Endothelial cell of umbilical vein (primary cell): ENCODE data around the gene SEC31A. TPM values are rescaled to one million over a fixed set of nuclear protein-coding genes. Genes with fewer than 3 reads are reported as not detected.
A peak's percentile ranks its signal among the peaks of the same experiment; 100 is the strongest.

Experiments used
- BruUV-seq: library from RNA; stranded (reverse); fragments of 400-500 nt; replicated peaks from 2 replicates; lab custom pipeline; 2021; lab: Mats Ljungman, UMichigan
- CTCF ChIA-PET: fragments of 300-600, 350-600 bp; sonication (Branson Sonifier 250); formaldehyde crosslinking; loops from one replicate; lab custom pipeline; 2021; ENCODE audit warnings: antibody characterized with exemption, inconsistent platforms; lab: Charles Lee
- POLR2A ChIA-PET: fragments of 300-600, 350-600 bp; sonication (Branson Sonifier 250); formaldehyde crosslinking; loops from one replicate; lab custom pipeline; 2021; ENCODE audit warnings: antibody characterized with exemption, inconsistent platforms; lab: Charles Lee
- DNase-seq: peaks from one replicate; pipeline ENCODE4 v3.0.0-alpha.2; 2011; ENCODE audit warnings: low read depth, low spot score
- FAIRE-seq: peaks from 2 replicates; lab custom pipeline; 2011; peaks lifted over from hg19 to GRCh38; lab: Jason Lieb, UNC
- H2AFZ ChIP-seq: 2 replicates; pipeline ENCODE4 v1.6.0; 2012; ENCODE audit warnings: low read depth, low read length, control low read depth, inconsistent platforms
- H3K27ac ChIP-seq: 2 replicates; pipeline ENCODE4 v1.5.1; 2011; ENCODE audit warnings: low read depth, mild to moderate bottlenecking, control low read depth, low read length, moderate library complexity; ENCODE audit not compliant: insufficient read depth
- H3K27me3 ChIP-seq, 2 experiments: 2 replicates each; pipeline versions ENCODE4 v1.6.0 to v1.6.1; 2011; ENCODE audit warnings: low read length in 2 of 2, mixed read lengths in 1 of 2; ENCODE audit not compliant: control insufficient read depth in 2 of 2, insufficient read depth in 2 of 2
- H3K36me3 ChIP-seq, 2 experiments: 2 replicates in 1 of 2; 3 replicates in 1 of 2; pipeline ENCODE4 v1.5.1; 2011; ENCODE audit warnings: low read length in 2 of 2, mild to moderate bottlenecking in 1 of 2, moderate library complexity in 1 of 2; ENCODE audit not compliant: control insufficient read depth in 2 of 2, insufficient read depth in 2 of 2; ENCODE audit errors: extremely low read depth in 1 of 2
- H3K4me1 ChIP-seq: 3 replicates; pipeline ENCODE4 v1.5.1; 2011; ENCODE audit warnings: mild to moderate bottlenecking, low read length; ENCODE audit not compliant: control insufficient read depth, insufficient read depth; ENCODE audit errors: extremely low read depth
- H3K4me2 ChIP-seq: 2 replicates; pipeline ENCODE4 v1.6.1; 2011; ENCODE audit warnings: low read length, control low read depth, mixed read lengths; ENCODE audit not compliant: insufficient read depth
- H3K4me3 ChIP-seq, 3 experiments: fragments of 200-600 bp in 1 of 3; sonication (generic), shearing (Covaris generic) in 1 of 3; replicated peaks in 1 of 3; 2 replicates each; pipeline ENCODE4 v1.5.1; 2011 to 2016; ENCODE audit warnings: control low read depth in 3 of 3, low read length in 3 of 3, mild to moderate bottlenecking in 2 of 3, inconsistent platforms in 1 of 3, low read depth in 1 of 3, moderate library complexity in 1 of 3; ENCODE audit not compliant: insufficient read depth in 1 of 3
- H3K79me2 ChIP-seq: 2 replicates; pipeline ENCODE4 v1.6.0; 2012; ENCODE audit warnings: low read length, inconsistent platforms; ENCODE audit not compliant: control insufficient read depth, insufficient read depth
- H3K9ac ChIP-seq: replicated peaks from 2 replicates; pipeline ENCODE3; 2011; ENCODE audit warnings: low read length, control low read depth; ENCODE audit not compliant: insufficient read depth; ENCODE audit errors: extremely low read depth
- H3K9me1 ChIP-seq: replicated peaks from 3 replicates; pipeline ENCODE4 v1.6.0; 2011; ENCODE audit warnings: mild to moderate bottlenecking, low read length; ENCODE audit not compliant: control insufficient read depth, insufficient read depth; ENCODE audit errors: extremely low read depth
- H3K9me3 ChIP-seq: replicated peaks from 2 replicates; pipeline ENCODE4 v1.5.1; 2012; ENCODE audit warnings: low read length, inconsistent platforms; ENCODE audit not compliant: control insufficient read depth, insufficient read depth
- H4K20me1 ChIP-seq: replicated peaks from 2 replicates; pipeline ENCODE3; 2011; ENCODE audit warnings: mild to moderate bottlenecking, low read length; ENCODE audit not compliant: control insufficient read depth, insufficient read depth; ENCODE audit errors: extremely low read depth
- EZH2 ChIP-seq: IDR thresholded peaks from 2 replicates; pipeline ENCODE4 v1.6.1; 2012; ENCODE audit warnings: borderline replicate concordance, low read depth, mild to moderate bottlenecking, moderate library complexity, low read length, inconsistent platforms; ENCODE audit not compliant: severe bottlenecking
- FOS ChIP-seq: IDR thresholded peaks from 2 replicates; pipeline ENCODE4 v1.6.1; 2011; ENCODE audit warnings: mild to moderate bottlenecking, low read length, moderate library complexity, borderline replicate concordance; ENCODE audit not compliant: insufficient read depth
- GATA2 ChIP-seq: IDR thresholded peaks from 2 replicates; pipeline ENCODE4 v1.7.0; 2011; ENCODE audit warnings: low read depth, mild to moderate bottlenecking, moderate library complexity, mixed read lengths, low read length; ENCODE audit not compliant: insufficient read length, insufficient read depth
- JUN ChIP-seq: IDR thresholded peaks from 2 replicates; pipeline ENCODE4 v1.6.1; 2011; ENCODE audit warnings: borderline replicate concordance, low read depth; ENCODE audit not compliant: insufficient read length, insufficient read depth
- MYC ChIP-seq: IDR thresholded peaks from one replicate; pipeline ENCODE4 v1.6.1; 2011; ENCODE audit warnings: mild to moderate bottlenecking, low read depth, low read length
- POLR2A ChIP-seq: IDR thresholded peaks from 2 replicates; pipeline ENCODE4 v1.6.1; 2012; ENCODE audit warnings: low read depth, mild to moderate bottlenecking, control low read depth, low read length
- POLR2AphosphoS5 ChIP-seq: IDR thresholded peaks from 2 replicates; pipeline ENCODE4 v1.6.1; 2012; ENCODE audit warnings: low read depth, mild to moderate bottlenecking, control low read depth, low read length, moderate library complexity; ENCODE audit not compliant: insufficient read depth
- dilution Hi-C: fragments of 300-500 bp; cut with MboI; formaldehyde crosslinking; loops from one replicate; pipeline ENCODE4 v1.15.0; 2019; ENCODE audit warnings: low sequenced_read_pairs; ENCODE audit not compliant: extremely low pct_ligation_motif_present
- intact Hi-C: fragments of 100-400 bp; cut with micrococcal nuclease; formaldehyde crosslinking; loops from one replicate; pipeline ENCODE4 v1.10.0; 2022
- polyA plus RNA-seq, 4 experiments: library from polyadenylated mRNA; depleted of rRNA in 3 of 4; stranded (reverse) in 3 of 4; unstranded in 1 of 4; fragments of >200 nt; gene quantifications; 2 replicates each; pipeline versions ENCODE4 v1.2.1 to v1.2.3, GENCODE V29; 2011 to 2012; ENCODE audit warnings: missing spikeins in 1 of 4
- total RNA-seq: library from RNA; stranded (reverse); gene quantifications from 2 replicates; pipeline ENCODE4 v1.2.3, GENCODE V29; 2021
- TF ChIP-seq, protein P1 (sequence below), 2 donors: IDR thresholded peaks; 1 replicate in 1 of 2; 2 replicates in 1 of 2; pipeline ENCODE4 v1.5.1; 2011; ENCODE audit warnings: low read length in 2 of 2, mild to moderate bottlenecking in 2 of 2, moderate library complexity in 2 of 2, control low read depth in 1 of 2, inconsistent platforms in 1 of 2, low read depth in 1 of 2; ENCODE audit not compliant: insufficient read depth in 1 of 2; ENCODE audit errors: extremely low read depth in 1 of 2
- TF ChIP-seq, protein P2 (sequence below): IDR thresholded peaks from 2 replicates; pipeline ENCODE4 v1.6.1; 2011; ENCODE audit not compliant: insufficient read depth, insufficient read length

SEC31A gene
- total and polyA plus RNA-seq, 2 donors (not counting 3 experiments of a cell fraction or from before 2014, with no cell fraction given): 226 to 301 TPM

DNA sequence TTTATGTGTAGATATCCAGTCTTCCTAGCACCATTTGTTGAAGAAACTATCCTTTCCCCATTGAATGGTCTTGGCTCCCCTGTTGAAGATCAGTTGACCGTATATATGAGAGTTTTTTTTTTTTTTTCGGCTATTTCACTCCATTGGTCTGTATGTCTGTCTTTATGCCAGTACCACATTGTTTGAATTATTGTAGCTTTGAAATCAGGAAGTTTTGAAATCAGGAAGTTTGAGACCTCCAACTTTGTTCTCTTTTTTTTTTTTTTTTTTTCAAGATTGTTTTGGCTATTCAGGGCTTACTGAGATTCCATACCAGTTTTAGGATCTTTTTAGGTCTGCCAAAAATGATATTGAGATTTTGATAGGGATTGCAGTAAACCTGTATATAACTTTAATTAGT lies 88.0 kb downstream of the SEC31A start:
- FAIRE-seq: peak; percentile 62
- CTCF ChIA-PET: interaction anchor here (0.6 to 6.1 kb wide), 6 partner anchors 9 to 504 kb away, joined by 3 to 49 read pairs (median 4); no protein-coding TSS in a partner anchor
- no peak overlapping the region for H2AFZ ChIP-seq

More for the DNA sequence above, 88.0 kb downstream of the SEC31A start:
- H3K4me2 ChIP-seq: no peak overlapping the region
- no peaks in the 10 kb centered on the region for H3K9me1 ChIP-seq
- POLR2A ChIA-PET: no interaction called here
- no TSS peak for BruUV-seq
- TF ChIP-seq POLR2A (no peak), FOS (no peak), JUN (no peak), GATA2 (no peak), POLR2AphosphoS5 (no peak), EZH2 (no peak), MYC (no peak)
- TF ChIP-seq, protein P1, sequence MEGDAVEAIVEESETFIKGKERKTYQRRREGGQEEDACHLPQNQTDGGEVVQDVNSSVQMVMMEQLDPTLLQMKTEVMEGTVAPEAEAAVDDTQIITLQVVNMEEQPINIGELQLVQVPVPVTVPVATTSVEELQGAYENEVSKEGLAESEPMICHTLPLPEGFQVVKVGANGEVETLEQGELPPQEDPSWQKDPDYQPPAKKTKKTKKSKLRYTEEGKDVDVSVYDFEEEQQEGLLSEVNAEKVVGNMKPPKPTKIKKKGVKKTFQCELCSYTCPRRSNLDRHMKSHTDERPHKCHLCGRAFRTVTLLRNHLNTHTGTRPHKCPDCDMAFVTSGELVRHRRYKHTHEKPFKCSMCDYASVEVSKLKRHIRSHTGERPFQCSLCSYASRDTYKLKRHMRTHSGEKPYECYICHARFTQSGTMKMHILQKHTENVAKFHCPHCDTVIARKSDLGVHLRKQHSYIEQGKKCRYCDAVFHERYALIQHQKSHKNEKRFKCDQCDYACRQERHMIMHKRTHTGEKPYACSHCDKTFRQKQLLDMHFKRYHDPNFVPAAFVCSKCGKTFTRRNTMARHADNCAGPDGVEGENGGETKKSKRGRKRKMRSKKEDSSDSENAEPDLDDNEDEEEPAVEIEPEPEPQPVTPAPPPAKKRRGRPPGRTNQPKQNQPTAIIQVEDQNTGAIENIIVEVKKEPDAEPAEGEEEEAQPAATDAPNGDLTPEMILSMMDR (IDR thresholded peaks at IDR 0.05; ENCODE audit: extremely low read depth in 1 of 2, insufficient read depth in 1 of 2, low read depth in 1 of 2, low read length in 2 of 2): no peak
- TF ChIP-seq, protein P2, sequence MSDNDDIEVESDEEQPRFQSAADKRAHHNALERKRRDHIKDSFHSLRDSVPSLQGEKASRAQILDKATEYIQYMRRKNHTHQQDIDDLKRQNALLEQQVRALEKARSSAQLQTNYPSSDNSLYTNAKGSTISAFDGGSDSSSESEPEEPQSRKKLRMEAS: no peak
- no peaks in the 10 kb centered on the region for H4K20me1 ChIP-seq
- no peaks in the 10 kb centered on the region for H3K9me3 ChIP-seq
- H3K79me2 ChIP-seq: no peaks in the 10 kb centered on the region
- intact Hi-C loops (loop anchor here (1.0 kb wide), 2 partner anchors 64 to 341 kb away; no protein-coding TSS in a partner anchor), dilution Hi-C loops (no loop called here)
- DNase-seq: no peak
- no peaks in the 10 kb centered on the region for H3K36me3 ChIP-seq
- no peak overlapping the region for H3K9ac ChIP-seq
- no peak overlapping the region for H3K27ac ChIP-seq
- peaks cover 6 to 9% of the 10 kb centered on the region in 2 experiments for H3K27me3 ChIP-seq
- H3K4me3 ChIP-seq: no peak overlapping the region
- H3K4me1 ChIP-seq: peaks cover 2% of the 10 kb centered on the region
